Neural crest cell (in vitro differentiated cells): ENCODE measurements around the gene CSMD2. TPM values are rescaled to one million over a fixed set of nuclear protein-coding genes. Genes with fewer than 3 reads are reported as not detected.

Experiments used
- DNase-seq: peaks from one replicate; pipeline ENCODE4 v3.0.0; 2021; ENCODE audit warnings: low read depth, mixed read lengths, low spot score
- H3K27ac Mint-ChIP-seq: one replicate; pipeline ENCODE4 v1.8.0; 2021; ENCODE audit warnings: mild to moderate bottlenecking, mixed read lengths; ENCODE audit not compliant: unreplicated experiment
- H3K27me3 Mint-ChIP-seq: 2 replicates; pipeline ENCODE4 v1.8.0; 2021; ENCODE audit warnings: low read depth, mild to moderate bottlenecking, mixed read lengths
- H3K36me3 Mint-ChIP-seq: 2 replicates; pipeline ENCODE4 v1.8.0; 2021; ENCODE audit warnings: low read depth, mild to moderate bottlenecking, mixed read lengths
- H3K4me1 Mint-ChIP-seq: 2 replicates; pipeline ENCODE4 v1.8.0; 2021; ENCODE audit warnings: mixed read lengths
- H3K4me3 Mint-ChIP-seq: one replicate; pipeline ENCODE4 v1.8.0; 2021; ENCODE audit warnings: mild to moderate bottlenecking, mixed read lengths
- H3K9me3 Mint-ChIP-seq: 2 replicates; pipeline ENCODE4 v1.8.0; 2021; ENCODE audit warnings: mixed read lengths
- CTCF ChIP-seq: fragments of 200-600 bp; sonication (generic); conservative IDR thresholded peaks from 2 replicates; pipeline ENCODE4 v1.5.0; 2021; ENCODE audit warnings: antibody characterized with exemption, mild to moderate bottlenecking
- total RNA-seq: library from RNA; stranded (reverse); gene quantifications from 2 replicates; pipeline ENCODE4 v1.2.1, GENCODE V29; 2021

Gene CSMD2
- total RNA-seq, 1 donor from 2014 or later: 0.40 TPM

GRCh38 chr1:33656467-33657005 lies 508.5 kb downstream of the CSMD2 start:
- DNase-seq: no peak
- H3K27ac Mint-ChIP-seq: no peak overlapping the region
- H3K36me3 Mint-ChIP-seq: no peaks in the 10 kb centered on the region
- peaks cover 2% of the 10 kb centered on the region for H3K27me3 Mint-ChIP-seq
- no peak for TF ChIP-seq CTCF
- H3K4me1 Mint-ChIP-seq: no peaks in the 10 kb centered on the region
- no peaks in the 10 kb centered on the region for H3K9me3 Mint-ChIP-seq
- H3K4me3 Mint-ChIP-seq: no peak overlapping the region

GRCh38 chr1:33655496-33655895 lies 509.5 kb downstream of the CSMD2 start:
- no peak overlapping the region for H3K4me3 Mint-ChIP-seq
- H3K27me3 Mint-ChIP-seq: no peaks in the 10 kb centered on the region
- no peaks in the 10 kb centered on the region for H3K4me1 Mint-ChIP-seq
- H3K27ac Mint-ChIP-seq: no peak overlapping the region
- H3K36me3 Mint-ChIP-seq: no peaks in the 10 kb centered on the region
- no peaks in the 10 kb centered on the region for H3K9me3 Mint-ChIP-seq
- DNase-seq: no peak
- no peak for TF ChIP-seq CTCF

GRCh38 chr1:33654267-33654834 lies 510.7 kb downstream of the CSMD2 start:
- H3K4me3 Mint-ChIP-seq: no peak overlapping the region
- H3K36me3 Mint-ChIP-seq: no peaks in the 10 kb centered on the region
- H3K27me3 Mint-ChIP-seq: no peaks in the 10 kb centered on the region
- no peaks in the 10 kb centered on the region for H3K9me3 Mint-ChIP-seq
- DNase-seq: peak; percentile 15
- no peak overlapping the region for H3K27ac Mint-ChIP-seq
- TF ChIP-seq CTCF: peak; percentile 49
- no peaks in the 10 kb centered on the region for H3K4me1 Mint-ChIP-seq

- no peaks in the 10 kb centered on the region for H3K9me3 Mint-ChIP-seq
- TF ChIP-seq CTCF: no peak
- no peak overlapping the region for H3K27ac Mint-ChIP-seq
- H3K27me3 Mint-ChIP-seq: no peaks in the 10 kb centered on the region
- no peak overlapping the region for H3K4me3 Mint-ChIP-seq
- H3K36me3 Mint-ChIP-seq: no peaks in the 10 kb centered on the region
- H3K4me1 Mint-ChIP-seq: no peaks in the 10 kb centered on the region
- DNase-seq: no peak
Observed at GRCh38 chr1:33653226-33653625, 511.8 kb downstream of the CSMD2 start.

GRCh38 chr1:33650708-33651107 lies 514.3 kb downstream of the CSMD2 start:
- TF ChIP-seq CTCF: no peak
- Mint-ChIP-seq H3K27me3 (peaks cover 2% of the 10 kb centered on the region), H3K4me1 (no peaks in the 10 kb centered on the region), H3K36me3 (no peaks in the 10 kb centered on the region), H3K9me3 (no peaks in the 10 kb centered on the region), H3K4me3 (no peak overlapping the region), H3K27ac (no peak overlapping the region)
- no peak for DNase-seq
